Measurements from ENCODE around the gene B3GNT2. TPM values are rescaled to one million over a fixed set of nuclear protein-coding genes. Genes with fewer than 3 reads are reported as not detected.

B3GNT2 gene
- total RNA-seq, 1 experiment from 2014 or later = 14.1 TPM

- in situ Hi-C loops (cut with HindIII; ENCODE audit: low pct_unique_long_range_greater_than_20kb, low sequenced_read_pairs) = no loop called here
- H3K27ac ChIP-seq (ENCODE audit: low read length) = no peak overlapping the region
- ChIA-PET CTCF (no interaction called here), POLR2A (interaction anchor here (0.6 kb wide), 2 partner anchors 50 to 241 kb away, joined by 3 to 4 read pairs; no protein-coding TSS in a partner anchor)
- DNase-seq (ENCODE audit: low read depth, low spot score) (no peak), ATAC-seq (no peak)
- H3K4me3 ChIP-seq (ENCODE audit: low read depth in 2 of 2, low read length in 2 of 2) = no peak overlapping the region
- H3K9me3 ChIP-seq (ENCODE audit: control insufficient read depth, insufficient read depth, low read depth, low read length) = no peaks in the 10 kb centered on the region
- intact Hi-C loops (cut with micrococcal nuclease; ENCODE audit: unreplicated experiment) = no loop called here
- BruUV-seq (replicated peaks) = no TSS peak
- TF ChIP-seq REST (IDR thresholded peaks at IDR 0.05; ENCODE audit: insufficient read depth in 1 of 2, low read depth in 2 of 2, low read length in 1 of 2) (no peak), TCF7L2 (IDR thresholded peaks at IDR 0.05; ENCODE audit: low read depth, low read length) (no peak), SIN3A (IDR thresholded peaks at IDR 0.05; ENCODE audit: borderline replicate concordance, insufficient read depth, low read depth, low read length) (no peak), POLR2AphosphoS5 (IDR thresholded peaks at IDR 0.05; ENCODE audit: low read depth, low read length) (no peak)
- TF ChIP-seq, protein P1, sequence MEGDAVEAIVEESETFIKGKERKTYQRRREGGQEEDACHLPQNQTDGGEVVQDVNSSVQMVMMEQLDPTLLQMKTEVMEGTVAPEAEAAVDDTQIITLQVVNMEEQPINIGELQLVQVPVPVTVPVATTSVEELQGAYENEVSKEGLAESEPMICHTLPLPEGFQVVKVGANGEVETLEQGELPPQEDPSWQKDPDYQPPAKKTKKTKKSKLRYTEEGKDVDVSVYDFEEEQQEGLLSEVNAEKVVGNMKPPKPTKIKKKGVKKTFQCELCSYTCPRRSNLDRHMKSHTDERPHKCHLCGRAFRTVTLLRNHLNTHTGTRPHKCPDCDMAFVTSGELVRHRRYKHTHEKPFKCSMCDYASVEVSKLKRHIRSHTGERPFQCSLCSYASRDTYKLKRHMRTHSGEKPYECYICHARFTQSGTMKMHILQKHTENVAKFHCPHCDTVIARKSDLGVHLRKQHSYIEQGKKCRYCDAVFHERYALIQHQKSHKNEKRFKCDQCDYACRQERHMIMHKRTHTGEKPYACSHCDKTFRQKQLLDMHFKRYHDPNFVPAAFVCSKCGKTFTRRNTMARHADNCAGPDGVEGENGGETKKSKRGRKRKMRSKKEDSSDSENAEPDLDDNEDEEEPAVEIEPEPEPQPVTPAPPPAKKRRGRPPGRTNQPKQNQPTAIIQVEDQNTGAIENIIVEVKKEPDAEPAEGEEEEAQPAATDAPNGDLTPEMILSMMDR (IDR thresholded peaks at IDR 0.05) = no peak
- H3K36me3 ChIP-seq (ENCODE audit: control insufficient read depth, insufficient read depth, low read length) = no peaks in the 10 kb centered on the region
- 0 out of 2 replicates have a peak, but pooled peaks cover 4% of the 10 kb centered on the region for H3K4me1 ChIP-seq (ENCODE audit: control insufficient read depth, insufficient read depth, low read length)
- no peaks in the 10 kb centered on the region for H3K27me3 ChIP-seq (ENCODE audit: control insufficient read depth, insufficient read depth, low read length)
Observed at GRCh38 chr2:62216616-62217015, 20.7 kb downstream of the B3GNT2 start.

GRCh38 chr2:62217421-62217820, 21.5 kb downstream of the B3GNT2 start:
- no peak for TF ChIP-seq POLR2AphosphoS5 (IDR thresholded peaks at IDR 0.05; ENCODE audit: low read depth, low read length)
- TF ChIP-seq TCF7L2 (IDR thresholded peaks at IDR 0.05; ENCODE audit: low read depth, low read length) = no peak
- TF ChIP-seq SIN3A (IDR thresholded peaks at IDR 0.05; ENCODE audit: borderline replicate concordance, insufficient read depth, low read depth, low read length) = no peak
- TF ChIP-seq, protein P1 (IDR thresholded peaks at IDR 0.05) = no peak
- TF ChIP-seq REST (IDR thresholded peaks at IDR 0.05; ENCODE audit: insufficient read depth in 1 of 2, low read depth in 2 of 2, low read length in 1 of 2) = no peak
- ChIA-PET CTCF (no interaction called here), POLR2A (no interaction called here)
- Histone ChIP-seq H3K36me3 (ENCODE audit: control insufficient read depth, insufficient read depth, low read length) (no peaks in the 10 kb centered on the region), H3K4me1 (ENCODE audit: control insufficient read depth, insufficient read depth, low read length) (0 out of 2 replicates have a peak, but pooled peaks cover 4% of the 10 kb centered on the region), H3K9me3 (ENCODE audit: control insufficient read depth, insufficient read depth, low read depth, low read length) (no peaks in the 10 kb centered on the region), H3K27me3 (ENCODE audit: control insufficient read depth, insufficient read depth, low read length) (no peaks in the 10 kb centered on the region), H3K4me3 (ENCODE audit: low read depth in 2 of 2, low read length in 2 of 2) (no peak overlapping the region), H3K27ac (ENCODE audit: low read length) (no peak overlapping the region)
- no peak for ATAC-seq
- in situ Hi-C loops (cut with HindIII; ENCODE audit: low pct_unique_long_range_greater_than_20kb, low sequenced_read_pairs) (no loop called here), intact Hi-C loops (cut with micrococcal nuclease; ENCODE audit: unreplicated experiment) (no loop called here)
- BruUV-seq (replicated peaks) = no TSS peak
- DNase-seq (ENCODE audit: low read depth, low spot score) = no peak
